ENCODE results near the gene GPC5. TPM values are rescaled to one million over a fixed set of nuclear protein-coding genes. Genes with fewer than 3 reads are reported as not detected.

GPC5 gene
- total RNA-seq, 1 donor: not detected

- H3K4me3 ChIP-seq (ENCODE audit: low read depth, low read length): no peak overlapping the region
- DNase-seq (ENCODE audit: low read depth): no peak
- no peak for TF ChIP-seq CTCF (IDR thresholded peaks at IDR 0.05; ENCODE audit: insufficient read depth, low read depth, low read length)
Measured at GRCh38 chr13:92668157-92668556, 1269.7 kb downstream of the GPC5 start.

- DNase-seq (ENCODE audit: low read depth): no peak
- no peak for TF ChIP-seq CTCF (IDR thresholded peaks at IDR 0.05; ENCODE audit: insufficient read depth, low read depth, low read length)
- H3K4me3 ChIP-seq (ENCODE audit: low read depth, low read length): no peak overlapping the region
Measured at GRCh38 chr13:92670096-92670495, 1271.7 kb downstream of the GPC5 start.

GRCh38 chr13:92671821-92672220, 1273.4 kb downstream of the GPC5 start:
- DNase-seq (ENCODE audit: low read depth): no peak
- no peak for TF ChIP-seq CTCF (IDR thresholded peaks at IDR 0.05; ENCODE audit: insufficient read depth, low read depth, low read length)
- no peak overlapping the region for H3K4me3 ChIP-seq (ENCODE audit: low read depth, low read length)

- no peak for DNase-seq (ENCODE audit: low read depth)
- no peak overlapping the region for H3K4me3 ChIP-seq (ENCODE audit: low read depth, low read length)
- TF ChIP-seq CTCF (IDR thresholded peaks at IDR 0.05; ENCODE audit: insufficient read depth, low read depth, low read length): no peak
Measured at GRCh38 chr13:92676246-92676645, 1277.8 kb downstream of the GPC5 start.

GRCh38 chr13:92677571-92677970, 1279.2 kb downstream of the GPC5 start:
- H3K4me3 ChIP-seq (ENCODE audit: low read depth, low read length): no peak overlapping the region
- TF ChIP-seq CTCF (IDR thresholded peaks at IDR 0.05; ENCODE audit: insufficient read depth, low read depth, low read length): no peak
- DNase-seq (ENCODE audit: low read depth): no peak

GRCh38 chr13:92679602-92680001, 1281.2 kb downstream of the GPC5 start:
- DNase-seq (ENCODE audit: low read depth): no peak
- no peak for TF ChIP-seq CTCF (IDR thresholded peaks at IDR 0.05; ENCODE audit: insufficient read depth, low read depth, low read length)
- no peak overlapping the region for H3K4me3 ChIP-seq (ENCODE audit: low read depth, low read length)

- H3K4me3 ChIP-seq (ENCODE audit: low read depth, low read length): no peak overlapping the region
- no peak for DNase-seq (ENCODE audit: low read depth)
- no peak for TF ChIP-seq CTCF (IDR thresholded peaks at IDR 0.05; ENCODE audit: insufficient read depth, low read depth, low read length)
Measured at GRCh38 chr13:92681239-92681638, 1282.8 kb downstream of the GPC5 start.
